Smooth muscle cell (in vitro differentiated cells): Measurements from ENCODE around the gene PIP5K1B. TPM values are rescaled to one million over a fixed set of nuclear protein-coding genes. Genes with fewer than 3 reads are reported as not detected.

ENCODE experiments used
- DNase-seq: peaks from one replicate; lab custom pipeline; 2025; ENCODE audit not compliant: unreplicated experiment; lab: John Stamatoyannopoulos, UW
- H2AFZ ChIP-seq: fragments of 200-600 bp; sonication (generic); 2 replicates; pipeline ENCODE4 v1.6.0; 2016; ENCODE audit warnings: antibody characterized with exemption, low read depth, mild to moderate bottlenecking
- H3F3A ChIP-seq: fragments of 200-600 bp; sonication (generic); 2 replicates; pipeline ENCODE4 v1.6.0; 2017; ENCODE audit warnings: antibody characterized with exemption, low read depth
- H3K27ac ChIP-seq: fragments of 200-600 bp; sonication (generic); 2 replicates; pipeline ENCODE4 v1.5.1; 2016; ENCODE audit warnings: low read depth, mild to moderate bottlenecking
- H3K27me3 ChIP-seq: fragments of 200-600 bp; sonication (generic); 2 replicates; pipeline ENCODE4 v1.6.1; 2016; ENCODE audit warnings: low read depth, mild to moderate bottlenecking
- H3K36me3 ChIP-seq: fragments of 200-600 bp; sonication (generic); 2 replicates; pipeline ENCODE4 v1.5.1; 2016; ENCODE audit warnings: low read depth
- H3K4me1 ChIP-seq: fragments of 200-600 bp; sonication (generic); 2 replicates; pipeline ENCODE4 v1.5.1; 2016; ENCODE audit warnings: low read depth
- H3K4me2 ChIP-seq: fragments of 200-600 bp; sonication (generic); 2 replicates; pipeline ENCODE4 v1.6.0; 2016; ENCODE audit warnings: mild to moderate bottlenecking
- H3K4me3 ChIP-seq: fragments of 200-600 bp; sonication (generic); 2 replicates; pipeline ENCODE4 v1.5.1; 2016; ENCODE audit warnings: mild to moderate bottlenecking
- H3K79me2 ChIP-seq: fragments of 200-600 bp; sonication (generic); 2 replicates; pipeline ENCODE4 v1.6.0; 2016; ENCODE audit warnings: low read depth, mild to moderate bottlenecking
- H3K9ac ChIP-seq: fragments of 200-600 bp; sonication (generic); 2 replicates; pipeline ENCODE4 v1.6.0; 2016; ENCODE audit warnings: low read depth
- H3K9me3 ChIP-seq: fragments of 200-600 bp; sonication (generic); replicated peaks from 2 replicates; pipeline ENCODE4 v1.5.1; 2016; ENCODE audit warnings: low read depth
- H4K20me1 ChIP-seq: fragments of 200-600 bp; sonication (generic); 2 replicates; pipeline ENCODE4 v1.6.0; 2016; ENCODE audit warnings: low read depth
- WGBS: methylation state at CpG from one replicate; pipeline ENCODE4 v1.1.7; 2016; ENCODE audit warnings: low lambda C conversion rate; 5-methylcytosine and 5-hydroxymethylcytosine counted together
- polyA plus RNA-seq: library from polyadenylated mRNA; unstranded; fragments of >200 nt; fragmentation: Nextera tagmentation; extraction: Ambion mirVana; gene quantifications from 2 replicates; pipeline ENCODE4 v1.2.1, GENCODE V29; 2016
- total RNA-seq: library from RNA; depleted of rRNA; stranded (reverse); fragments of >200 nt; gene quantifications from 2 replicates; pipeline ENCODE4 v1.2.3, GENCODE V29; 2014
- TF ChIP-seq, protein P1 (sequence below): fragments of 200-600 bp; sonication (generic); IDR thresholded peaks from 2 replicates; pipeline ENCODE4 v1.5.1; 2017; ENCODE audit warnings: borderline replicate concordance, mild to moderate bottlenecking, antibody characterized with exemption; ENCODE audit not compliant: insufficient read depth, poor library complexity, severe bottlenecking

The PIP5K1B gene
- total and polyA plus RNA-seq, 2 experiments from 2014 or later: not detected

DNA sequence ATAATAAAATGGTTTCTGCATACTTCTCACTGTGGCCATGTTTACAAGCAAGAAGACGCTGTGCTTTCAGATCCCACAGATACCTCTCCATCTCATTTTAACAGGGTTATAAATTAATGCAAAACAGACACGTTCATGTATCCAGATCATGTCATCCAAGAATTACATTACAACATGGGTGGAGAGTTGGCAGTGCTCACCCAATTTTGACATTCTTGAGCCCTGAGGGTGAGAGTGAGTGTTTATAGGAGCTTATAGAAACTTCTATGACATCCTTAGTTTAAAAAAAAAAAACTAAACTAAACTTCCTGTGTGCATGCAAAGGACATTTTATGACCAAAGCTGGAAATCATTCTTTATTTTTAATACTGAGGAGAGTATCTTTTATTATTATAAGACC, 299.8 kb downstream of the PIP5K1B start:
- peaks cover 9% of the 10 kb centered on the region for H3K27me3 ChIP-seq
- TF ChIP-seq, protein P1, sequence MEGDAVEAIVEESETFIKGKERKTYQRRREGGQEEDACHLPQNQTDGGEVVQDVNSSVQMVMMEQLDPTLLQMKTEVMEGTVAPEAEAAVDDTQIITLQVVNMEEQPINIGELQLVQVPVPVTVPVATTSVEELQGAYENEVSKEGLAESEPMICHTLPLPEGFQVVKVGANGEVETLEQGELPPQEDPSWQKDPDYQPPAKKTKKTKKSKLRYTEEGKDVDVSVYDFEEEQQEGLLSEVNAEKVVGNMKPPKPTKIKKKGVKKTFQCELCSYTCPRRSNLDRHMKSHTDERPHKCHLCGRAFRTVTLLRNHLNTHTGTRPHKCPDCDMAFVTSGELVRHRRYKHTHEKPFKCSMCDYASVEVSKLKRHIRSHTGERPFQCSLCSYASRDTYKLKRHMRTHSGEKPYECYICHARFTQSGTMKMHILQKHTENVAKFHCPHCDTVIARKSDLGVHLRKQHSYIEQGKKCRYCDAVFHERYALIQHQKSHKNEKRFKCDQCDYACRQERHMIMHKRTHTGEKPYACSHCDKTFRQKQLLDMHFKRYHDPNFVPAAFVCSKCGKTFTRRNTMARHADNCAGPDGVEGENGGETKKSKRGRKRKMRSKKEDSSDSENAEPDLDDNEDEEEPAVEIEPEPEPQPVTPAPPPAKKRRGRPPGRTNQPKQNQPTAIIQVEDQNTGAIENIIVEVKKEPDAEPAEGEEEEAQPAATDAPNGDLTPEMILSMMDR: no peak
- no peak overlapping the region for H3K4me3 ChIP-seq
- H3K4me1 ChIP-seq: no peaks in the 10 kb centered on the region
- no peak overlapping the region for H3K9ac ChIP-seq
- H3K9me3 ChIP-seq: no peaks in the 10 kb centered on the region
- WGBS: 83% methylated on average over 2 of the region's 2 CpGs
- H3K79me2 ChIP-seq: no peaks in the 10 kb centered on the region
- no peaks in the 10 kb centered on the region for H3F3A ChIP-seq
- no peak overlapping the region for H2AFZ ChIP-seq
- no peaks in the 10 kb centered on the region for H4K20me1 ChIP-seq
- no peak overlapping the region for H3K4me2 ChIP-seq
- H3K27ac ChIP-seq: no peak overlapping the region
- no peak for DNase-seq
- H3K36me3 ChIP-seq: no peaks in the 10 kb centered on the region

DNA sequence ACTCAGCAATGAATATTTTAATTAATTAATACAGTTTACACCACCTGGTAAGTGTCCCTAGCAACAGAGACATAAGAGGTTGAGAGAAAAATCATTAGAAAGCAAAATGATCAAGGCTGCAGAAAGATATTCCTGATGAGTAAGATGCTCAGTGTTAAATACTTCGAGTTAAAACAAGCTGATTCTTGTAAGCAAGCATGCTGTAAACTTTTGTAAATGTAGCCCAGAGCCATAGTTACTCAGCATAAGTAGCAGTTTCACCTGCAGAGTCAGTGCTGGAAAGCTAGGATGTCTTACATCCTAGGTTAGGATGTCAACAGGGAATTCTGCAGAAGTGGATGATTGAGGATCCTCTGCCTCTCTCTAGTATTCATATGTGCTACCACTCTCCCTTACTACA, 304.7 kb downstream of the PIP5K1B start:
- H3K9ac ChIP-seq: no peak overlapping the region
- no peaks in the 10 kb centered on the region for H3K4me1 ChIP-seq
- WGBS: 56% methylated on average over 1 of the region's 1 CpG
- H3K27me3 ChIP-seq: peaks cover 6% of the 10 kb centered on the region
- no peak for DNase-seq
- H3K4me2 ChIP-seq: no peak overlapping the region
- no peak overlapping the region for H3K27ac ChIP-seq
- no peak overlapping the region for H3K4me3 ChIP-seq
- no peaks in the 10 kb centered on the region for H3K36me3 ChIP-seq
- no peaks in the 10 kb centered on the region for H3K9me3 ChIP-seq
- no peaks in the 10 kb centered on the region for H3K79me2 ChIP-seq
- no peak overlapping the region for H2AFZ ChIP-seq
- H3F3A ChIP-seq: no peaks in the 10 kb centered on the region
- H4K20me1 ChIP-seq: no peaks in the 10 kb centered on the region
- TF ChIP-seq, protein P1: no peak

DNA sequence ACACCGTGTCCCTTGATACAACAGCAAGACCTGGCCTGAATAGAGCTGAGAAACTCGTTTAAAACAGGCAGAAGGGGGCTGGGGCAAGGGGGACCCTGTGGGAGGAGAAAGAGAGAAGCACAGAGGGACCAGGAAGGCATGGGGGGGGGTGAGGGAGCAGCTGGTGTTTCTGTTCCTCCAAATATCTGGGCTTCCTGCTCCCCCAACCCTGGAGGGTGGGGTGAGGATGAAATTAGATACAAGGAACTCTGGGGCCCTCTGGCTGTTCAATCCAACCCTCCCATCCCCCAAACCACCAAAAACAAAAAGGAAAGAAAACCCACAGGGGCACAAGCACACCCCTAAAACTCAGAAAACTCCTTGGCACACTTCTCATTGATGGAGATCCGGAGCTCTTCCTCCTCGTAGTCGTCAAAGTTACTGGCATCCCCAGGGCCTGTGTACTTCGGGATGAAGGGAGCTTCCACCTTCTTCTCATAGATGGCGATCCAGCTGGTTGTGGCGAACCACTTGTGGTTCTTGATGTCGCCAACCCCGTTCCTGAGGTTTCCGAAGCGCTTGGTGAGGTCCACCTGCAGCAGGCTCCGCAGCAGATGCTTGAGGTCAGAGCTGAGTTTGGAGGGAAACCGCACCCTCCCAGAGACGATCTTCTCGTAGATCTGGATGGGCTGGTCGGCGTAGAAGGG, 307.8 kb downstream of the PIP5K1B start:
- Histone ChIP-seq H3K27ac (no peak overlapping the region), H3K79me2 (no peaks in the 10 kb centered on the region), H3K27me3 (peaks cover 5% of the 10 kb centered on the region)

More for the DNA sequence above, 307.8 kb downstream of the PIP5K1B start:
- WGBS: 90% methylated on average over 18 of the region's 18 CpGs
- no peak for DNase-seq
- Histone ChIP-seq H3K9me3 (no peaks in the 10 kb centered on the region), H2AFZ (no peak overlapping the region), H4K20me1 (no peaks in the 10 kb centered on the region), H3K36me3 (no peaks in the 10 kb centered on the region), H3K9ac (no peak overlapping the region), H3K4me1 (no peaks in the 10 kb centered on the region), H3K4me2 (no peak overlapping the region), H3K4me3 (no peak overlapping the region), H3F3A (no peaks in the 10 kb centered on the region)
- TF ChIP-seq, protein P1: no peak
